ENCODE data around the gene DLGAP1. TPM values are rescaled to one million over a fixed set of nuclear protein-coding genes. Genes with fewer than 3 reads are reported as not detected.

Gene DLGAP1
- total RNA-seq, 1 experiment from 2014 or later, result 0.07 TPM

DNA sequence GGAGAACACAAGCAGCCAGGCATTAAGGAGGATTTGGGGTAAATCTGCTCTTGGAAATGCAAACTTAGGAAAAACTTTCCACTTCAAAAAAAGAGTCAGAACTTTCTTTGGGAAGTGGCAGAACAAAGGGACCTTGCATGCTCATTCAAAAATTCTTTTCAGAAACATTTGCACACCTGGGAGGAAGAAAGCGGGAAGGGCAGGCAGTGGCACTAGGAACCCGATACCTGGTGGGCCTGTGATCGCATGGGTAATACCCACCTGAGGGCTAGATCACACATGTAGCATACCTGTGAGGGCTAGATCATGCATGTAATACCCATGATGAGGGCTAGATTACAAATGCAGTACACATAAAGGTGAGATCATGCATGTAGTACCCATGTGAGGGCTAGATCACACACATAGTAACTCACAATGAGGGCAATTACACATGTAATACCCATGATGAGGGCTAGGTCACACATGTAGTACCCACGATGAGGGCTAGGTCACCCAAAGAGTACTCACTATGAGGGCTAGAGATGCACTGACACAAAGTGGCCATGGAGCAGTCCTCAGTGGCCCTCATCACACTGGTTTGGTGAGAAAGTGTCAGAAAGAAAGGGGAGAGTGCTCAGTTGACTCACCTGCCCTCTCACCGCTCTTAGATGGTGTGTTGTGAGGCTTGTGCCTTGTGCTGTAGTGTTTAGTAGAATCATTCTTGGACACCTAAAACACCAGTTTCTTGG, 212.5 kb downstream of the DLGAP1 start:
- H3K9me3 ChIP-seq, result no peaks in the 10 kb centered on the region; the same call in 1 of the 2 replicates
- intact Hi-C loops (cut with micrococcal nuclease; ENCODE audit: unreplicated experiment), result no loop called here
- ChIA-PET POLR2A (no interaction called here), CTCF (no interaction called here)
- Mint-ChIP-seq H3K27me3 (ENCODE audit: insufficient read depth, unreplicated experiment) (peaks cover 5% of the 10 kb centered on the region), H3K9me3 (ENCODE audit: unreplicated experiment) (no peaks in the 10 kb centered on the region), H3K36me3 (ENCODE audit: insufficient read depth, unreplicated experiment) (no peaks in the 10 kb centered on the region), H3K4me1 (ENCODE audit: low read depth, unreplicated experiment) (no peaks in the 10 kb centered on the region), H3K27ac (ENCODE audit: unreplicated experiment) (no peak overlapping the region), H3K4me3 (ENCODE audit: unreplicated experiment) (no peak overlapping the region)
- no peaks in the 10 kb centered on the region for H3K36me3 ChIP-seq (ENCODE audit: control insufficient read depth, insufficient read depth, low read length)
- TF ChIP-seq, protein P1, sequence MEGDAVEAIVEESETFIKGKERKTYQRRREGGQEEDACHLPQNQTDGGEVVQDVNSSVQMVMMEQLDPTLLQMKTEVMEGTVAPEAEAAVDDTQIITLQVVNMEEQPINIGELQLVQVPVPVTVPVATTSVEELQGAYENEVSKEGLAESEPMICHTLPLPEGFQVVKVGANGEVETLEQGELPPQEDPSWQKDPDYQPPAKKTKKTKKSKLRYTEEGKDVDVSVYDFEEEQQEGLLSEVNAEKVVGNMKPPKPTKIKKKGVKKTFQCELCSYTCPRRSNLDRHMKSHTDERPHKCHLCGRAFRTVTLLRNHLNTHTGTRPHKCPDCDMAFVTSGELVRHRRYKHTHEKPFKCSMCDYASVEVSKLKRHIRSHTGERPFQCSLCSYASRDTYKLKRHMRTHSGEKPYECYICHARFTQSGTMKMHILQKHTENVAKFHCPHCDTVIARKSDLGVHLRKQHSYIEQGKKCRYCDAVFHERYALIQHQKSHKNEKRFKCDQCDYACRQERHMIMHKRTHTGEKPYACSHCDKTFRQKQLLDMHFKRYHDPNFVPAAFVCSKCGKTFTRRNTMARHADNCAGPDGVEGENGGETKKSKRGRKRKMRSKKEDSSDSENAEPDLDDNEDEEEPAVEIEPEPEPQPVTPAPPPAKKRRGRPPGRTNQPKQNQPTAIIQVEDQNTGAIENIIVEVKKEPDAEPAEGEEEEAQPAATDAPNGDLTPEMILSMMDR (IDR thresholded peaks at IDR 0.05; ENCODE audit: insufficient read depth in 1 of 2, low read depth in 1 of 2, low read length in 1 of 2, severe bottlenecking in 1 of 2, unreplicated experiment in 1 of 2), result no peak
- no peak for DNase-seq
- no peaks in the 10 kb centered on the region for H3K27me3 ChIP-seq (replicated peaks; ENCODE audit: control insufficient read depth, insufficient read depth, low read length)
- no peak overlapping the region for H3K4me3 ChIP-seq (ENCODE audit: low read depth, low read length)
- no peaks in the 10 kb centered on the region for H3K4me1 ChIP-seq
- no TSS peak for BruUV-seq (replicated peaks)

DNA sequence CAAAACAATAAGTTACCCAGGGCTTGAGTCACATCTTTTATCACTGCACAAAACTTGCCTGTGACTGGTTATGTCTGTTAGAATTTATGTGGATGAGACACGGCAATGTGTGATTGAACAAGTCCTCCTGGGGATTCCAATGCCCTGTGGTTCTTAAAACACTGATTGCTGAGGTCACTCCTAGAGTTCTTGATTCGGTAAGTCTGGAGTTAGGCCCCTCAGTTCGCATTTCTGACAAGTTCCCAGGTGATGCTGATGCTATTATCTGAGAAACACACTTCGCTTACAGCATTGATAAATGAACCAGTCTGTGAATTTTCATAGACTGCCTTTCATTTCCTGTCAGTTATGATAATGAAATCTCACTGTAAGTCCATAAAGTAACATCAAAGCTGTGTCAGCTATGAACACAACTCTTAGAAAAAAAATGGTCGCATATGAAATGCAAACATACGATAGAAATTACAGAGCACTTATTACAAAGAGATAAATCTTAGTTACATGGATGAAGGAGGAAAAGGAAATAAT, 214.0 kb downstream of the DLGAP1 start:
- peaks cover 2% of the 10 kb centered on the region for H3K27me3 Mint-ChIP-seq (ENCODE audit: insufficient read depth, unreplicated experiment)
- POLR2A ChIA-PET, result no interaction called here

DNA sequence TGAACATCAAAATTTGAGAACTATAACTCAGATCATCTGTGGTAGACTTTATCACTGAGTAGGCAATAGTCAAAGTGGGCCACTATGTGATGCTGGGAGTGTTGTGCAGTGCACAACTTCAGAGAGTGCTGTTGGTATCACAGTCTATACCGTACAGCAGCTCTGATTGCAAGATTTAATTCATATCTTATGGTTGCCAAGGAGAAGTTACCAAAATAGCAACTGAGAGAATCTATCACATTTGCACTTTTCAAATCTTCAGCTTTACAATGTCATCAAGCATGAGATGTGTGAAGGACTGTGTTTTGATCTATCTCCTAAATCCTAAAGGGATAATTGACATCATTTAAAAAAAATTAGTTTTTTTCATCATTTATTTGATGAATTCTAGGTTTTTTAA, 216.1 kb downstream of the DLGAP1 start:
- BruUV-seq (replicated peaks), result no TSS peak
- Mint-ChIP-seq H3K27me3 (ENCODE audit: insufficient read depth, unreplicated experiment) (peaks cover 6% of the 10 kb centered on the region), H3K36me3 (ENCODE audit: insufficient read depth, unreplicated experiment) (no peaks in the 10 kb centered on the region), H3K4me1 (ENCODE audit: low read depth, unreplicated experiment) (no peaks in the 10 kb centered on the region), H3K4me3 (ENCODE audit: unreplicated experiment) (no peak overlapping the region), H3K9me3 (ENCODE audit: unreplicated experiment) (no peaks in the 10 kb centered on the region), H3K27ac (ENCODE audit: unreplicated experiment) (no peak overlapping the region)
- intact Hi-C loops (cut with micrococcal nuclease; ENCODE audit: unreplicated experiment), result no loop called here
- ChIA-PET POLR2A (no interaction called here), CTCF (no interaction called here)
- H3K4me3 ChIP-seq (ENCODE audit: low read depth, low read length), result no peak overlapping the region
- no peaks in the 10 kb centered on the region for H3K9me3 ChIP-seq
- TF ChIP-seq, protein P1 (IDR thresholded peaks at IDR 0.05; ENCODE audit: insufficient read depth in 1 of 2, low read depth in 1 of 2, low read length in 1 of 2, severe bottlenecking in 1 of 2, unreplicated experiment in 1 of 2), result no peak
- no peaks in the 10 kb centered on the region for H3K4me1 ChIP-seq
- H3K27me3 ChIP-seq (replicated peaks; ENCODE audit: control insufficient read depth, insufficient read depth, low read length), result no peaks in the 10 kb centered on the region
- H3K36me3 ChIP-seq (ENCODE audit: control insufficient read depth, insufficient read depth, low read length), result no peaks in the 10 kb centered on the region
- no peak for DNase-seq

More for the DNA sequence above, 214.0 kb downstream of the DLGAP1 start:
- no peak overlapping the region for H3K4me3 ChIP-seq (ENCODE audit: low read depth, low read length)
- CTCF ChIA-PET, result no interaction called here
- H3K4me1 Mint-ChIP-seq (ENCODE audit: low read depth, unreplicated experiment), result no peaks in the 10 kb centered on the region
- no peaks in the 10 kb centered on the region for H3K36me3 ChIP-seq (ENCODE audit: control insufficient read depth, insufficient read depth, low read length)
- no peaks in the 10 kb centered on the region for H3K4me1 ChIP-seq
- H3K36me3 Mint-ChIP-seq (ENCODE audit: insufficient read depth, unreplicated experiment), result no peaks in the 10 kb centered on the region
- H3K27ac Mint-ChIP-seq (ENCODE audit: unreplicated experiment), result no peak overlapping the region
- TF ChIP-seq, protein P1 (IDR thresholded peaks at IDR 0.05; ENCODE audit: insufficient read depth in 1 of 2, low read depth in 1 of 2, low read length in 1 of 2, severe bottlenecking in 1 of 2, unreplicated experiment in 1 of 2), result no peak
- intact Hi-C loops (cut with micrococcal nuclease; ENCODE audit: unreplicated experiment), result no loop called here
- DNase-seq, result no peak
- no peaks in the 10 kb centered on the region for H3K9me3 Mint-ChIP-seq (ENCODE audit: unreplicated experiment)
- no peaks in the 10 kb centered on the region for H3K9me3 ChIP-seq
- BruUV-seq (replicated peaks), result no TSS peak
- no peaks in the 10 kb centered on the region for H3K27me3 ChIP-seq (replicated peaks; ENCODE audit: control insufficient read depth, insufficient read depth, low read length)
- no peak overlapping the region for H3K4me3 Mint-ChIP-seq (ENCODE audit: unreplicated experiment)

Data from Caco-2 (cell line).